WTC11 (cell line): ENCODE data around the gene MAGEF1. TPM values are rescaled to one million over a fixed set of nuclear protein-coding genes. Genes with fewer than 3 reads are reported as not detected.

Source experiments
- ATAC-seq: fragments of 200-7000 bp; cut with Tn5 transposase; 2 replicates; pipeline ENCODE4 v1.10.0; 2021; ENCODE audit warnings: mild to moderate bottlenecking, moderate library complexity
- CTCF ChIA-PET: fragments of 300-600 bp; sonication (Branson Sonifier 250); formaldehyde crosslinking; loops from one replicate; lab custom pipeline; 2021; ENCODE audit warnings: antibody characterized with exemption; lab: Charles Lee
- POLR2A ChIA-PET: fragments of 350-600 bp; sonication (Branson Sonifier 250); formaldehyde crosslinking; loops from one replicate; lab custom pipeline; 2021; ENCODE audit warnings: antibody characterized with exemption; lab: Charles Lee
- DNase-seq: peaks from one replicate; pipeline ENCODE4 v3.0.0; 2021; ENCODE audit warnings: low spot score
- H3K27ac Mint-ChIP-seq: 2 replicates; pipeline ENCODE4 v1.8.0; 2021; ENCODE audit warnings: mixed read lengths
- H3K27me3 Mint-ChIP-seq: 2 replicates; pipeline ENCODE4 v1.8.0; 2021; ENCODE audit warnings: low read depth, mild to moderate bottlenecking, moderate library complexity, mixed read lengths
- H3K36me3 Mint-ChIP-seq: 2 replicates; pipeline ENCODE4 v1.8.0; 2021; ENCODE audit warnings: mixed read lengths
- H3K4me1 Mint-ChIP-seq: 2 replicates; pipeline ENCODE4 v1.8.0; 2022; ENCODE audit warnings: mixed read lengths
- H3K4me3 Mint-ChIP-seq: 2 replicates; pipeline ENCODE4 v1.8.0; 2021; ENCODE audit warnings: mild to moderate bottlenecking, moderate library complexity, mixed read lengths
- H3K9me3 Mint-ChIP-seq: 2 replicates; pipeline ENCODE4 v1.8.0; 2021; ENCODE audit warnings: mixed read lengths
- CTCF ChIP-seq: fragments of 200-600 bp; IDR thresholded peaks from 2 replicates; pipeline ENCODE4 v1.8.0; 2022; ENCODE audit warnings: antibody characterized with exemption
- EMX1 ChIP-seq: fragments of 250-450 bp; sonication (Bioruptor Pico); IDR thresholded peaks from 2 replicates; pipeline ENCODE4 v1.8.0; 2021; ENCODE audit warnings: mild to moderate bottlenecking
- ESRRA ChIP-seq: sonication (generic); formaldehyde crosslinking; IDR thresholded peaks from 2 replicates; pipeline ENCODE4 v1.8.1; 2022; ENCODE audit warnings: mild to moderate bottlenecking, missing genetic modification reagents, borderline replicate concordance
- ETV6 ChIP-seq: sonication (generic); formaldehyde crosslinking; IDR thresholded peaks from 2 replicates; pipeline ENCODE4 v1.8.1; 2022; ENCODE audit warnings: mild to moderate bottlenecking, missing genetic modification reagents
- MLX ChIP-seq: sonication (generic); formaldehyde crosslinking; IDR thresholded peaks from 2 replicates; pipeline ENCODE4 v1.8.1; 2023; ENCODE audit warnings: mild to moderate bottlenecking, missing genetic modification reagents, moderate library complexity
- NFYB ChIP-seq: sonication (generic); formaldehyde crosslinking; conservative IDR thresholded peaks from 2 replicates; pipeline ENCODE4 v1.8.0; 2022; ENCODE audit warnings: low read depth, missing genetic modification reagents
- SMAD3 ChIP-seq: sonication (generic); formaldehyde crosslinking; IDR thresholded peaks from 2 replicates; pipeline ENCODE4 v1.8.0; 2022; ENCODE audit warnings: missing genetic modification reagents, mild to moderate bottlenecking, borderline replicate concordance
- USF1 ChIP-seq: sonication (generic); formaldehyde crosslinking; IDR thresholded peaks from 2 replicates; pipeline ENCODE4 v1.8.0; 2022; ENCODE audit warnings: mild to moderate bottlenecking, missing genetic modification reagents
- ZNF317 ChIP-seq: sonication (generic); formaldehyde crosslinking; IDR thresholded peaks from 2 replicates; pipeline ENCODE4 v1.8.1; 2023; ENCODE audit warnings: low read depth, mild to moderate bottlenecking, moderate library complexity, missing genetic modification reagents, borderline replicate concordance
- ZNF423 ChIP-seq: fragments of 250-450 bp; sonication (Bioruptor Pico); IDR thresholded peaks from 2 replicates; pipeline ENCODE4 v2.1.2; 2022; ENCODE audit warnings: mild to moderate bottlenecking, moderate library complexity
- ZNF512 ChIP-seq: sonication (generic); formaldehyde crosslinking; IDR thresholded peaks from 2 replicates; pipeline ENCODE4 v1.8.1; 2022; ENCODE audit warnings: missing genetic modification reagents, borderline replicate concordance
- total RNA-seq: library from RNA; stranded (reverse); gene quantifications from 3 replicates; pipeline ENCODE4 v1.2.3, GENCODE V29; 2021

The MAGEF1 gene
- total RNA-seq, 1 experiment from 2014 or later: 72.9 TPM

GRCh38 chr3:184750349-184751083 lies 38.7 kb upstream of the MAGEF1 start:
- H3K27me3 Mint-ChIP-seq: peaks cover 11% of the 10 kb centered on the region; the same call in 1 of the 2 replicates
- peaks cover 4% of the 10 kb centered on the region; the same call in 1 of the 2 replicates for H3K36me3 Mint-ChIP-seq
- peaks cover 50% of the 10 kb centered on the region for H3K4me1 Mint-ChIP-seq
- CTCF ChIA-PET: interaction anchor here (0.6 to 3.1 kb wide), 10 partner anchors 8 to 523 kb away, joined by 3 to 15 read pairs (median 4); no protein-coding TSS in a partner anchor
- no peak for ATAC-seq
- no peak for DNase-seq
- TF ChIP-seq SMAD3 (CRISPR knock-in tag) (no peak), ESRRA (CRISPR knock-in tag) (no peak), EMX1 (CRISPR knock-in tag) (no peak), MLX (CRISPR knock-in tag) (no peak), NFYB (CRISPR knock-in tag) (no peak), ZNF423 (CRISPR knock-in tag) (no peak)
- TF ChIP-seq, all 79 proteins: peak for 0
- no peak overlapping the region; the same call in 1 of the 2 replicates for H3K4me3 Mint-ChIP-seq
- POLR2A ChIA-PET: no interaction called here
- H3K27ac Mint-ChIP-seq: no peak overlapping the region
- H3K9me3 Mint-ChIP-seq: peaks cover 4% of the 10 kb centered on the region

GRCh38 chr3:184749168-184749744 lies 37.4 kb upstream of the MAGEF1 start:
- ChIA-PET POLR2A (no interaction called here), CTCF (interaction anchor here (0.5 to 2.6 kb wide), 29 partner anchors 8 to 378 kb away, joined by 3 to 18 read pairs (median 3); partner anchors contain the start of gene VPS8)
- Mint-ChIP-seq H3K9me3 (peaks cover 4% of the 10 kb centered on the region), H3K27me3 (peaks cover 11% of the 10 kb centered on the region; the same call in 1 of the 2 replicates), H3K27ac (no peak overlapping the region), H3K36me3 (peaks cover 4% of the 10 kb centered on the region; the same call in 1 of the 2 replicates), H3K4me1 (peaks cover 49% of the 10 kb centered on the region), H3K4me3 (no peak overlapping the region)
- DNase-seq: no peak
- ATAC-seq: no peak
- TF ChIP-seq ETV6 (CRISPR knock-in tag): no peak
- TF ChIP-seq USF1 (CRISPR knock-in tag): no peak

- Mint-ChIP-seq H3K36me3 (peaks cover 4% of the 10 kb centered on the region; the same call in 1 of the 2 replicates), H3K27me3 (peaks cover 11% of the 10 kb centered on the region; the same call in 1 of the 2 replicates), H3K9me3 (peaks cover 4% of the 10 kb centered on the region), H3K27ac (no peak overlapping the region), H3K4me1 (peaks cover 49% of the 10 kb centered on the region), H3K4me3 (no peak overlapping the region)
- peak; percentile 51 for DNase-seq
- peak; percentile 90 for ATAC-seq
- POLR2A ChIA-PET: no interaction called here
- TF ChIP-seq ZNF512 (CRISPR knock-in tag): peak; percentile 13; the same call in 1 of the 2 replicates
- TF ChIP-seq CTCF: peak; percentile 48
- no peak for TF ChIP-seq ZNF317 (CRISPR knock-in tag)
- CTCF ChIA-PET: interaction anchor here (0.6 to 2.6 kb wide), 29 partner anchors 9 to 377 kb away, joined by 3 to 18 read pairs (median 3); partner anchors contain the start of gene VPS8
These were observed 36.6 kb upstream of the MAGEF1 start for GRCh38 chr3:184748219-184749135.
